Body of pancreas (tissue), 4 donors: ENCODE measurements around the gene VAPB.

Experiments used
- CTCF ChIP-seq, 7 experiments: fragments of 450-650 bp in 4 of 7; fragments of 200-600 bp in 3 of 7; sonication (generic) in 3 of 7; IDR thresholded peaks; one replicate each; pipeline ENCODE4 v1.5.1; 2016 to 2019; ENCODE audit warnings: antibody characterized with exemption in 7 of 7
- POLR2A ChIP-seq, 3 donors: fragments of 450-650 bp; IDR thresholded peaks; one replicate each; pipeline ENCODE4 v1.6.1; 2016; ENCODE audit warnings: antibody characterized with exemption in 3 of 3, mild to moderate bottlenecking in 2 of 3

- TF ChIP-seq CTCF (IDR thresholded peaks at IDR 0.05), result no peak
- no peak for TF ChIP-seq POLR2A (IDR thresholded peaks at IDR 0.05)
Observed at GRCh38 chr20:58405504-58406291, 16.7 kb downstream of the VAPB start.
